Fibroblast of pulmonary artery (primary cell): Measurements from ENCODE around the gene TMEM63C.

ENCODE experiments used
- DNase-seq: peaks from one replicate; pipeline ENCODE4 v3.0.0-alpha.2; 2010; ENCODE audit warnings: low read depth
- H3K4me3 ChIP-seq: replicated peaks from 2 replicates; pipeline ENCODE4 v1.5.1; 2011; ENCODE audit warnings: low read depth, mild to moderate bottlenecking, control low read depth, low read length, moderate library complexity
- CTCF ChIP-seq: IDR thresholded peaks from 2 replicates; pipeline ENCODE4 v1.5.1; 2011; ENCODE audit warnings: mild to moderate bottlenecking, control low read depth, low read length, inconsistent platforms; ENCODE audit errors: missing control alignments

TMEM63C gene

DNA sequence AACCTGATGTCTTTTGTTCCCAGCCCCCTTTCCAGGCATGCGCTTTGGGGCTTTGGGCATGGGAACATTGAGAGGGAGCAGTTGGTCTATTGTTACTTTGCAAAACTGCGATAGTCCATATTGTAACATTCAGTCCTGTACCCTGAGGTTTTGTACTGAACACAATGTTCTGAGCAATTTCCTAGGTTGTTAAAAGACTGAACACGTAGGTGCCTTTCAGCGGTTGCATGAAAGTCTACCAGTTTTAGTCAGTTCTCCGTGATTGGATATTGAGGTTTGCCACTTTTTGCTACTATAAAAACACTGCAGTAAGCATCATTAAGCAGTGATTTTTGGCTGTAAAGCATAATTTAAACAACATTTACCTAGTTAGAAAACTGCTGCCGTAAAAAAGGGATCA, 69.3 kb downstream of the TMEM63C start:
- DNase-seq, result no peak
- H3K4me3 ChIP-seq, result no peak overlapping the region
- TF ChIP-seq CTCF, result no peak

- TF ChIP-seq CTCF, result no peak
- no peak for DNase-seq
- H3K4me3 ChIP-seq, result no peak overlapping the region
These were observed 70.3 kb downstream of the TMEM63C start for GRCh38 chr14:77251870-77252269.

DNA sequence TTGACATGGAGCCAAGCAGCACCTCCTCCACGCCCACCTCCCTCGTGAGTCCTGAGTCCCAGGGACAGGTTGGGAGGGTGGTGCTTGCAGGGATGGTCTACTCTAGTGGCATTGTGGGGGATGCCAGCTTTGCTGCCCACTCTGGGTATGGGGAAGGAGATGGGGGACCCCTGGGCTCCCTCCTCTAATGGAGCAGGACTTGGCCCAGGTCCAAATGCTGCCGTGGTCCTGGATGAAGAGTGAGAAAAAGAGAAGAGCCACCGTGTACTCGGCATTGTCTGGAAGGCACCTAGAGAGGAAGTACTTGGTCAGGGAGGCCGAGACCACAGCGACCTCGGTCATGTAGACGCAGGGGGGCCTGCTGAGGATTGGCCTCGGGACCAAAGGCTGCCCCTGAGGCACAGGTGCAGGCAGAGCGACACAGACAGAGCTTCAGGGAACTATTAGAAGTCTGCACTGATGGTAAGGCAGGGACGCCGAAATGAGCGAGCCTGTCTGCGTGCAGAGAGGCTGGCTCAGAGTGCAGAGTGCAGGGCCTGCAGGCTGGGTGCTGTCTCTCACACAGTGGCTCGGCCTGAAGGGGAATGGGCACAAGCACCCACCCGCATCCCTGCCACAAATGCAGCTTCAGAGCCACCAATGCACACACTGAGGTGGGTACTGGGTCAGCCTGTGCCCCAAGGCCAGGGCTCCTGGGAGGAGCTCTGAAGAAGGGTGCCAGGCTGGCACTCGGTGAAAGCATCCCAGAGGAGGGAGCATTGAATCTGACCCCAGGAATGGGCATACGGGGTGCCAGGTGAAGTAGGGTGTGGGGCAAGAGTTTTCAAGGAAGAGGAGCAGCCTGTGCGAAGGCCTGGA, 72.0 kb downstream of the TMEM63C start:
- H3K4me3 ChIP-seq, result no peak overlapping the region
- no peak for TF ChIP-seq CTCF
- DNase-seq, result no peak

GRCh38 chr14:77256694-77257093, 75.1 kb downstream of the TMEM63C start:
- DNase-seq, result no peak
- TF ChIP-seq CTCF, result no peak
- H3K4me3 ChIP-seq, result no peak overlapping the region

DNA sequence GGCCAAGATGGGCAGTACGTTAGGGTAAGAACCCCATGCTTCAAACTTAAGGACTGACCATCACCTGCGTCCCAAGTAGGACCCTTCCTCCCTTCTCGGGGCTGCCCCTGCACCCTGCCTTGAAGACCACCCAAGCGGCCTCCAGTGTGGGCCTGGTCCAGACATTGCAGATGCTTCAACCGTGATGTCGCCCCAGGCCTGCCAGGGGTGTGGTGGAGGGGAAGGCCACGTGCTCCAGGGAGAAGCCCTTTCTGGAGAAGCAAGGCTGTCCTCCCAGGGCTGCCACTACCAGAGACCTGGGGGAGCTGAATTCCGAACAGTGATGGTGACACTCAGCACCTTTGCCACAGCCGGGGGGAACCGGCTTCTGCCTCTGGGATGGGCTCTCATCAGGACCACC, 76.1 kb downstream of the TMEM63C start:
- DNase-seq, result no peak
- TF ChIP-seq CTCF, result no peak
- no peak overlapping the region for H3K4me3 ChIP-seq

DNA sequence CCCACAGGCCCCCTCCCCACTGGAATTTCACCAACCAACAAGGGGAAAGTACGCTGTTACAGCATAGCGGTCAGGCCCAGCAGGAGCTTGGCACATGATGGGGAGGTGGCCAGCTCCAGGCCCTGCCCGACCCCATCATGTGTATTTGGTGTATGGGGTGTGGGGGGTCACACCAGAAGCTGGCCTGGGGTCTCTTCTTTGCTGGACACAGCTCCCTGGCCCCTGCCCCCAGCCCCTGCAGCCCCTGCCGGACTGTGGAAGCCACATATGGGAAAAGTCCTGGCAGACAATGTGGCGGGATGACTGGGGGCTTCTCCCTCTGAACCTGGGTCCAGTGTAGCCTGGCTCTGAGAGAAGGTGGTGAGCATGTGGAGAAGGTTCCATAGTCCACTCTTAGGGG, 77.0 kb downstream of the TMEM63C start:
- DNase-seq, result no peak
- no peak for TF ChIP-seq CTCF
- no peak overlapping the region for H3K4me3 ChIP-seq

DNA sequence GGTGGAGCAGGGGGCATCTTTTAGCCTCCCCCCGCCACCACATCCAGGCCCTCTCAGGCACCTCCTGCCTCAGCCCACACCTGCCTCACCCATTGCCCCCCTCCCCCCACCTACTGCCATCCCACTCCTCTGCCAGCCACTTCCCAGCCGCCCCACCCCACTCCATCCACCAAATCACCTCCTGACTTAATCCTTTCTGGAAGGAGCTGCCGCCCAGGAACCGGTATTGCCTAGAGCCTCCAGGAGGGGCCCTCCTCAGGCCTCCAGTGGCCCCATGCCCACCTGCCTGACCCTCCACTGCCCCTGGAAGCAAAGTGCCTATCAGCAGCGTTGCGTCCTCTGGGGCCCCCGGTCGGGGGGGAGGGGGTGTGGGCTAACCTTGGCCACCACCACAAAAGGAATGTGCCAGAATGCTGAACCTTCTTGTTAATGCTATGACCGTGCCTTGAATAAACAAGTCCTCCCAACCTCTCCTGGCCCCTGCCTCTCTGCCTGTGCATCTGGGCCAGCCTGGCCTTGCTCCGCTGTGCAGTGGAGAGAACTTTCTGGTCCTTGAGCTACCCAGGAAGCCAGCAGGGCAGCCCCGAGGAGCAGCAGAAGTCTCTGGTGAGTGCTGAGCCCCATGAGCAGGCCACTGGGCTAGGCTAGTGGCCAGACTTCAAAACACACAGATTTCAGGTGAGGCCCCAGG, 77.6 kb downstream of the TMEM63C start:
- TF ChIP-seq CTCF, result no peak
- H3K4me3 ChIP-seq, result no peak overlapping the region
- no peak for DNase-seq
